ENCODE results near the gene FRMD1.

DNA sequence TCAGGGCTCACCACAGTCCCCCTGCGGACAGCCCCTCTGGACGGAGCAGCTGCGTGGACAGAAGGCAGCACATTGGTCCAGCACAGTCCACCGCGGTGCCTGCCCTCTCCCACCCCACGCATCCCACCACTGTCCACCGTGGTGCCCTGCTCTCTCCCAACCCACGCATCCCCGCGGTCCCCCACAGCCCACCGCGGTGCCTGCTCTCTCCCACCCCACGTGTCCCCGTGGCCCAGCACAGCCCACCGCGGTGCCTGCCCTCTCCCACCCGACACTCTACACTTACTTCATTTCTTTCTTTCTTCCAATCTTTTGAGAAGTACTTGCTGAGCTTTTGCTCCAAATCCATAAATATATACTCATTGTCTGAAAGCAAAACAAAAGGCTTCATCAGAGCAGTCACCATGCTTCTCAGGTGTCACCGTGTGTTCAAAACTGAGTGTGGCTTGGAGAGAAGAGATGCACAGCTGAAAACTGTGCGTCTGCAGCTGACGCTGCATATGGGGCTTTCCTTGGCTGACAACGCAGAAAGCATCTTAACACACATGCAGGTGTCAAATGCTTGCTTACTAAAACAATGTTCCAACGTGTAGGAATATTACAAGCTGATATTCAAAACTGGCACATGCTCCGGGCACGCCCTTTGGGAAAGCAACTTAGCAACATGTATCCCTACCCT is 11.8 kb downstream of the FRMD1 start:
- no peak for TF ChIP-seq TAF1 (IDR thresholded peaks at IDR 0.05; ENCODE audit: borderline replicate concordance, insufficient read depth, low read length)
- TF ChIP-seq, protein P1, sequence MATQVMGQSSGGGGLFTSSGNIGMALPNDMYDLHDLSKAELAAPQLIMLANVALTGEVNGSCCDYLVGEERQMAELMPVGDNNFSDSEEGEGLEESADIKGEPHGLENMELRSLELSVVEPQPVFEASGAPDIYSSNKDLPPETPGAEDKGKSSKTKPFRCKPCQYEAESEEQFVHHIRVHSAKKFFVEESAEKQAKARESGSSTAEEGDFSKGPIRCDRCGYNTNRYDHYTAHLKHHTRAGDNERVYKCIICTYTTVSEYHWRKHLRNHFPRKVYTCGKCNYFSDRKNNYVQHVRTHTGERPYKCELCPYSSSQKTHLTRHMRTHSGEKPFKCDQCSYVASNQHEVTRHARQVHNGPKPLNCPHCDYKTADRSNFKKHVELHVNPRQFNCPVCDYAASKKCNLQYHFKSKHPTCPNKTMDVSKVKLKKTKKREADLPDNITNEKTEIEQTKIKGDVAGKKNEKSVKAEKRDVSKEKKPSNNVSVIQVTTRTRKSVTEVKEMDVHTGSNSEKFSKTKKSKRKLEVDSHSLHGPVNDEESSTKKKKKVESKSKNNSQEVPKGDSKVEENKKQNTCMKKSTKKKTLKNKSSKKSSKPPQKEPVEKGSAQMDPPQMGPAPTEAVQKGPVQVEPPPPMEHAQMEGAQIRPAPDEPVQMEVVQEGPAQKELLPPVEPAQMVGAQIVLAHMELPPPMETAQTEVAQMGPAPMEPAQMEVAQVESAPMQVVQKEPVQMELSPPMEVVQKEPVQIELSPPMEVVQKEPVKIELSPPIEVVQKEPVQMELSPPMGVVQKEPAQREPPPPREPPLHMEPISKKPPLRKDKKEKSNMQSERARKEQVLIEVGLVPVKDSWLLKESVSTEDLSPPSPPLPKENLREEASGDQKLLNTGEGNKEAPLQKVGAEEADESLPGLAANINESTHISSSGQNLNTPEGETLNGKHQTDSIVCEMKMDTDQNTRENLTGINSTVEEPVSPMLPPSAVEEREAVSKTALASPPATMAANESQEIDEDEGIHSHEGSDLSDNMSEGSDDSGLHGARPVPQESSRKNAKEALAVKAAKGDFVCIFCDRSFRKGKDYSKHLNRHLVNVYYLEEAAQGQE (IDR thresholded peaks at IDR 0.05; ENCODE audit: insufficient read depth in 1 of 2, low read depth in 2 of 2, low read length in 2 of 2) = no peak
- no peak for TF ChIP-seq POLR2AphosphoS5 (IDR thresholded peaks at IDR 0.05; ENCODE audit: low read depth, low read length)

All from PFSK-1 (cell line).